ACHN (cell line): ENCODE results near the gene ATE1.

Experiments
- DNase-seq: peaks from one replicate; pipeline ENCODE4 v3.0.0-alpha.2; 2015
- in situ Hi-C: cut with HindIII; loops from 2 replicates; pipeline ENCODE4 v1.10.0; 2017; ENCODE audit warnings: low sequenced_read_pairs, low pct_ligation_motif_present, low pct_unique_long_range_greater_than_20kb

ATE1 gene

DNA sequence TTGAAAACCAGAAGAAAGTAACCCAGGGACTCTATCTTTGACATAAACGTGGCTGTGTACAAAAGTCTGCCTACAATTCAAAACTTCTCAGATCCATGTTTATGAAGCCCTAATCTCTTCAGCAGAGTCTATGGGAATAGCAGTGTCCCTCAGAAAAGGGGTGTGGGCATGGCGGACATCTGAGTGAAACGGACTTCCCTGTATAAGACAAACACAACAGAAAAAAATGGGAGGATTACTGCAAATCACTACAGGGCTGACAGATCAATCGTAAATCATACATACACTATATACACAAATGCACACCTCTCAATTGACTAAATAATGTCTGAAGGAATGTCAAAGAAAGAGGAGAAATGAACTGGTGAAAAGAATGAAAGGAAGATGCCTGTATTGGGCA lies 114.0 kb downstream of the ATE1 start:
- in situ Hi-C loops: no loop called here
- no peak for DNase-seq

DNA sequence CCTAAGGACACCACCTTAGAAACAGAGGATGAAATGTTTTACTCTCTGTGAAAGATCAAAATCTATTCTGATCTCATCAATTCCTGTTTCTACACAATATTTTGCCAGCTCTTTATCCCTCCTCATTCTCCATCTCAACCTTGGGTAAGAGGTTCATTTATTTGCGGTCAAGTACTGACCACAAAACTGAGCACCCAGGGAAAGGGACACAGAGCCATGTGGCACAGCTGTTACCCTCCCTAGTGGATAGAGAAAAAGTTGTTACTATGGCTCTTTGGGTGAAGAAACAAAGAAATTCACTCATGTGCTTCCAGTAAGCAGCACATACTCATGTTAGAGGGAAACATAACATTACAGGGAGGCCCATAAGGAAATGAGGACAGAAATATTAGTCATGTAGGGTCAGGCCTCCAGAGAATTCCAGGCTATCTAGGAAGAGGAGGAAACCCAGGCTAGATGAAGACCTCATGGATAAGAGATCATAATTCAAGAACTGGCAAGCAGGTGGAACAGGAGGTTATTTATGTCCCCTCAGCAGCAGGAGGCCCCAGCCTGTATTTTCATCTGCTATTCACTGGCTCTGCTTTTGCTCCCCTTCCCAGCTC lies 114.5 kb downstream of the ATE1 start:
- in situ Hi-C loops: no loop called here
- DNase-seq: no peak

DNA sequence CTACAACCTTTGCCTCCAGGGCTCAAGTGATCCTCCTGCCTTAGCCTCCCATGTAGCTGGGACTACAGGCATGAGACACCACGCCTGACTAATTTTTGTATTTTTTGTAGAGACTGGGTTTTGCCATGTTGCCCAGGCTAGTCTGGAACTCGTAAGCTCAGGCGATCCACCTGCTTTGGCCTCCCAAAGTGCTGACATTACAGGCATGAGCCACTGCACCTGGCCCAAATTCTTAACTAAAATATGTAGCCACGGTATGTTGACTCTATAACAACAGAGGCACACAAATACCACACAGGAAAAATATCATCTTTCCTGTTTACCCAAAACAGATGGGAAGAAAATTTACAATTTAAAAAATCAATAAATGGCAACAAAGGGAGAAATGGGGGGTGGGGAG lies 115.8 kb downstream of the ATE1 start:
- in situ Hi-C loops: no loop called here
- DNase-seq: no peak

DNA sequence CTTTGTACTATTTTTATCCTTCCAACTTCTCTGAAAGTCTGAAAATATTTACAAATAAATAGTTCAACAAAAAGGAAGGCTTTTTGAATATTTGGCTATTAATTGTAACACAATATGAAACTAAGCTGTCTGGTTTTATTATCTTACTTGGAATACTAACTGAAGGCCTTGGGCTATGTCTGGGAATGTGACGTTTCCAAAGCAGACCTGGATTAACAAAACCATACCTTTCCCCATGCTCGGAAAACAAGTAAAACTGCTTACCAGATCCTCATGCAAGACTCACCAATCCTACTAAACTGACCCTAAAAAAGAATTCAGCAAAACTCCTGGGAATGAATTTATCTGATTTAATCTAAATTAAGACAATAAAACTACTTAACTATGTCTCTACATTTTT lies 116.4 kb downstream of the ATE1 start:
- in situ Hi-C loops: no loop called here

DNA sequence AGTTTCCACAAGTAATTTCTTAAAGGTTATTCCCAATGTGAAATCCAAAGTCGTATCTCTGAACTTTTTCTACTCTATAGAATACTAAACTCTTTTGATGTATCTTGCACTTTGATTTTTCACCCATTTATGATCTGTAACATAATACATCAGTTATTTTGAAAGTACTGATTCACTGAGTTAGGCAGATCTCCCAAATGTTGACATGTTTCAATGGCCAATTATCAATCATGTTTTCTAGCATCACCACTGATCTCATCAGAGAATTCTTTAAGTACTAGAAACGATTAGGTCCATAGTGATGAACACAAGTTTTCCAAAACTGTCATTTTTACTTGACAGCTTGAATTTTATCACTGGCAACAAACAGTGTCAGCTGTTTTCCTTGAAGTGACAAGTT lies 119.0 kb downstream of the ATE1 start:
- in situ Hi-C loops: no loop called here
- no peak for DNase-seq

More for the DNA sequence above, 116.4 kb downstream of the ATE1 start:
- no peak for DNase-seq

DNA sequence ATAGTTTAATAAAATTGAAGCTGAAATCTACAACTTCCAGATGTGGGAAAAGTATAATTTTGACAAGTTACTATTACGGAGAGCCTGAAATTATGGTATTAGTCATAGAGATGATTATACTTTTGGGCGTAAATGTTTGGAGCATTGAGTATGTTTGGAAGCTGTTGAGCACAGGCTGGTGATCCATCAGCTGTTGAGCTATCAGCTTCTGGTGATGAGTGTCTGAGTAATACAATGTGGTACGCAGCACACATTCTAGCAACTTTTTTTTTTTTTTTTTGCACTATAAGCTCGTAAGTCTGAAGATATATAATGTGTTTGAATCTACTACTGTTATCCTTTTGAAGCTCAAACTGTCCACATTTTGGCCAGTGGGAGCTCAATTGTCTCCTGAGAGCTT lies 123.4 kb downstream of the ATE1 start:
- in situ Hi-C loops: no loop called here
- no peak for DNase-seq

DNA sequence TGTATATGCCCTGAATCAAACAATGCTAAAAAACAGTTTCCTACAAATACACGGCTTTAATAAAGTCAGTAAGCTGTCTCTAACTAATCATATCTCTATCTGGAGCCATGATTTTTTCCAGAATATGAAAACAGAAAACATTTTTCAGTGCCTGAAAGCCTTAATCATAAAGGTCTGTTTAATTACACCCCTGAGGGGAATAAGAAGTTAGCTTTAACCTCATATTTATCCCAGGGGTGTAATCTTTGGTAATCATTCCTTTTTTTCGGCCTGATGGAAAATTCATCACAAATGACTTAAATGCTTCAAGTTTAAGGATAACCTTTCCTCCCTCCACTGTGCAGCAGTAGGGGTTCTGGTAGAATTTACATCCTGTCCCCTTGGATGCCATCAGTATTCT lies 124.2 kb downstream of the ATE1 start:
- in situ Hi-C loops: no loop called here
- DNase-seq: no peak

DNA sequence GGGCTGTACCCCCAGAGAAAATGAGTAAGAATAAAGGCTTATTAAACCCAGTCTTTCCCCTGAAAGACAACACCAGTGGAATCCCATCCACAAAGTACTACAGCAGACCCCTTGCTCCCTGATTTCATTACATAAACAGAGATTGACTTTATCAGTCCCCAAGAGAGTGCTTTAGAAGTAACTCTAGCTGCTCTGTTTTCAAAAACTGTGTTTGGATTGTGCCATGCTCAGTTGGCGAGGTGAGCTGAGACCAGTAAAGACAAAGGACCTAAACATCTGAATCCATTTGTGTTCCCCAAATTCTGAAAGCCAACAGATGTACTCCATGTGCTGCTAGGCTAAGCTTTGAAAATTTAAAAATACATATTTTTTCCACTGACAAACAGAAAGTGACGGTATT lies 127.0 kb downstream of the ATE1 start:
- no peak for DNase-seq
- in situ Hi-C loops: no loop called here

DNA sequence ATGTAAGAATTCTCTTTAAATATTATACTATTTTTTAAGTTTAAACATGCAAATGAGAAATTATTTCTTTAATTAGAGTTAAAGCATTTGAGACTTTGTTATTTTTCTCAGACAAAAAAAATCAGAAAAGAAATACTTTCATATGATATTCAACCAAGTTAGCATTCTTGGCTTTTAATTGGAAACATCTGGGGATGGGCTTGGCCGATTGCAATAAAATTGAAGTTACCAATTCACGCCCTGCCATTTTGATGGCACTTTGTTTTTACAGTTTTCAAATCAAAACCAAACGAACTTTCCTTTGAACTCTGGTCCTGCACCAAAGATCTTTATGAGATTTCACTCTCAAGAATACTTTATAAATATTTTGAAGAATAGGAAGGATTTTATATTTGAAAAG lies 127.7 kb downstream of the ATE1 start:
- DNase-seq: no peak
- in situ Hi-C loops: no loop called here

DNA sequence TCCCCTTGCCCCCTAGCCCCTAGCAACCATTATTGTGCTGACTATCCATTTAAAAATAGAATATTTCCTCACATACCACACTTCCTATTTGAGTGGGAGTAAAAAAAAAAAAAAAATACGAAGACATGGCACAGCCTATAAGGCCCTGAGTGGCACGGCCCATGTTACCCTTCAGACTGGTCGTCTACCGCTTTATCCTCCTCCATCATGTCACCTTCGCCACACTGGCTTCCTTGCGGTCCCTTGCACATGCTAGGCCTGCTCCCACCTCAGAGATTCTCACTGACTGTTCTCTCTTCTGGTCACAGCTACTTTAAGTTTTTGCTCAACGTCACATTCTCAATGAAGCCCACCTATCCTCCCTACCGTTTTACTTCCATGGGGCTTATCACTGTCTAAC lies 130.3 kb downstream of the ATE1 start:
- DNase-seq: no peak
- in situ Hi-C loops: no loop called here

DNA sequence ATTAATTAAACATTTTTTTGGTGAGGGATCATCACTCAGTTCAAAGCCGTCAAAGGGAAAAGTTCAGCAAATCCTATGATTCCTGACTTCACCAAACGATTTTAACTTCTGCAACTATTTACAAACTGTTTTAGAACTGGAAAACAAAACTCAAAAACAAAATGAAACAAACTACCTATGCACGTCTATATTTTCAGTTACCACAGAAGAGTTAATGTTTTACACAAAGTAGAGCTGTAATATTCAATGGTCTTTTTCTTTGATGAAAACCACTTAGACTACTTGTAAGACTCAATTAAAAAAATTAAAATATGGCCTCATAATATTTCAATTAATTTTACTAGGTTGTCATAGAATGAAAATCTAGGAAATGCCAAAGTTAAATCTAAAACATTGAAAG lies 131.5 kb downstream of the ATE1 start:
- in situ Hi-C loops: no loop called here
- no peak for DNase-seq

DNA sequence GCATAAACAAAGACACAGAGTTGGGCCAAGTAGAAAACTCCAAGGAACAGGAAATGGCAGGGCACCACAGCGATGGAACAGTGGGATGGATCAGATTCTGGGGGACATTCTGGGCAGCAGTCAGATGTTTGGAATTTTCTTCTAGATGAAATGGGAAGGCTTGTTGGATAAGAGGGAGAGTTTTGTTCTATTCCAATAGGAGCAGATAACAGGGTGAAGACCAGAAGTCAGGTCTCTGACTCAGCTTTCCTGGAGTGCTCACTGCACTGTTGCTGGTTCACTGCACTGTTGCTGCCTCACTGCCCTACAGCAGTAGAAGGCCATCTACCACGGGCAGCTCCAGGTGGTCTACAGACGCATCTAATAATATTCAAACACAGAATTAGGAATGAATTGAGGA lies 135.6 kb downstream of the ATE1 start:
- in situ Hi-C loops: no loop called here
- peak; percentile 7 for DNase-seq

DNA sequence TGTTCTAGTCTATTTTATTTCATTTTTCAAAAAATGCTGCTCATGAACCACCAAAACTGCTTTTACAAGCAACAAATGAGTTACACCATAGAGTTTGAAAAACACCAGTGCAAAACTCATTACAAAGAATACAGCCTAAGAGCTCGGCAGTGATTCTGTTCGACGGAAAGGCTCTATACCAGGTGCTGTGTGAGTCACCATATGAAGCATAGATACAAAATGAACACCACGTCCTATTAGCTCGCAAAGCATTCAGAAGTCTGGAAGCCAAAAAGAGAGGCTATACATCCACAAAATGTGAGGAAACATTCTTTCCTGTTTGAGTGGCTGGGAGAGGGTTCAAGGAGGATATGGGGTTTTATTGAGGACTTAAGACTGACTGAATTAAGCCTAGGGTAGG lies 136.1 kb downstream of the ATE1 start:
- DNase-seq: no peak
- in situ Hi-C loops: no loop called here

DNA sequence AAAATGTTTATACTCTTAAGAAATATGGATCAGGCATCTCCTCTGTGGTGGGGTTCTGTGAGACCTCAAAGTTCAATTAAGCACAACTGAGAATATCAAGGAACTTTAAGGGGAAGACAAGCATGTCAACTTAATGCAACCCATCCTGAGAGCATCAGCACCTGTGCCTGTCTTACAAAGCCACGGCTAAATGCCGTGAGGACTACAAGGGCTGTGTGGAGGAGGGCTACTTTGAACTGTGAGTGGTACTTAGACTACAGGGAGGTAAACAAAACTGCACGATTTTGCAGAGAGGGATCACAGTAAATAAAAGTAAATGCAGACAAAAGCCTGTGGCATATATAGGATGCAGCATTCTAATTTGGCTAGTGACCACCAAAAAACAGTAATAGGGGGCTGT lies 139.1 kb downstream of the ATE1 start:
- DNase-seq: no peak

DNA sequence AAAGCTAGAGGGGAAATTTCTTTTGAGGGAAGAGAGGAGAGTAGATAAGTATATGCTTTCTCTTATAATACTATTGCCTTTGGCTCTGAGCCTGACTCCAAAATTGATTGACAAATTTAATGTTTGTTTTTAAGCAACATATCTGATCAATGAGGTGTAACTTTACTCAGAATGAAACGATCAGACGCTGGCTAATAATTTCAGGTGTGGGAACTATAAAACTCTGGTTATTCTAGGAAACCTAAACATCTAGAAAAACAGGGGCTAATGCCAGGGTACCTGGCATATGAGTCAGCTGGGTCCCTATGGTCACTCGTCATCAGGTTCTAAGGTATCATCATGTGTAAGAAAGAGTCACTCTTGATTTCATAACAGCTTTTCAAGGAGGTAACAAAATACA lies 139.7 kb downstream of the ATE1 start:
- in situ Hi-C loops: no loop called here
- no peak for DNase-seq

More for the DNA sequence above, 139.1 kb downstream of the ATE1 start:
- in situ Hi-C loops: no loop called here

DNA sequence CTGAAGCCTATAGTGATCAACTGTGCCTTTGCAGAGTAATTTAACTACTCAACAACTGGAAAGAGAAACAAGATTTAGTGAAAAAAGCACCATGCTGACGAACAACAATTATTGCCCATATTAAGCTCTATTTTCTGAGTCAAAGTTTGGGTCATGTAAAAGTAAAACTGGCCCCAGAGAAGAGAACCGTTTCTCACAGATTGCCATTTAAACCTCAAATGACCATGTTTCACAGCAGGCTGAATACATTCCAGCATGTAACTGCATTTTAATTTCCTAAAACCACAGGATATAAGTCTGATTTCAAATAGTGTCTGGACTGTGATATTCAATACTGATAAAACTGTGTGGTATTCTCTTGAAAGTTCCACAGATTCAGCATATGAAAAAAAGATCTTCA lies 140.7 kb downstream of the ATE1 start:
- in situ Hi-C loops: no loop called here
- no peak for DNase-seq

DNA sequence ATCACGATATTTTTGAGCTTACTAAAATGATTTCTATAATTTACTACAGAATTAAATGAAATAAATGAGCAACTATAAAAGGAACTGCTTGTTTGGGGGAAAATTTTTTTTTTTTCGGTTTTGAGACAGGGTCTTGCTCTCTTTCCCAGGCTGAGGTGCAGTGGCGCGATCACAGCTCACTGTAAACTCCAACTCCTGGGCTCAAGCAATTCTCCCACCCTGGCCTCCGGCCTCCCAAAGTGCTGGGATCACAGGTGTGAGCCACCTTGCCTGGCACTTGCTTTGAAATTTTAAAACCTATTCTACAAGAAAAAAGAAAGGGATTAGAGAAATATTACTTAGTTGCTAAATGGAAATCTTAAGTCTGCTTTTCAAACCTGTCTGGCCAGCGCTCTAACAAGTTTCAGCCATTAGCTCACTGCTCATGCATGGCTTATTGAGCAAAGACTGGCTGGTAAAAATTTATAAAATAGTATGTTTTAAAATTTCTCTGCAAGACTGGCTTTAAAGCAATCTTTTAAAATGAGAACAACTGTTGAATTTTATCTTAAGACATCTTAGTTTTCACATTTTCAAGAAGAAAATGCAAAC lies 144.0 kb downstream of the ATE1 start:
- in situ Hi-C loops: no loop called here
- no peak for DNase-seq

DNA sequence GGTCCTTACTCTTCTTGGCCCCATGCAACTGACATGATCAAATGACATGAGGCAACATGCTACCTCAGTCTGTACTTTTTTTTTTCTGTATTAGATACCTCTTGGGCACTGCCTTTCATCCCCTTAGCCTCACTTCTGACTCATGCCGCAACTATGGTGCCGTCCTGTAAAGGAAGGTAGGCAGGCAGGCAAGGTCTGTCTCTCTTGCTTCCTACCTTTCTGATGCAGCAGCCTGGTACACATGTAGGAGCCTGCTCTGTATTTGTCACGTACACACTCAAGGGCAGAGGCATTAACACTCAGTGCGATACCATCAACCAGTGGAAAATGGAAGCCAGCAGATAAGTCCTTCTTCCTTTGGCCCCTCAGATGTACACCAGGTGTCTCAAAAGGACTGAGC lies 146.7 kb downstream of the ATE1 start:
- DNase-seq: no peak
- in situ Hi-C loops: no loop called here

DNA sequence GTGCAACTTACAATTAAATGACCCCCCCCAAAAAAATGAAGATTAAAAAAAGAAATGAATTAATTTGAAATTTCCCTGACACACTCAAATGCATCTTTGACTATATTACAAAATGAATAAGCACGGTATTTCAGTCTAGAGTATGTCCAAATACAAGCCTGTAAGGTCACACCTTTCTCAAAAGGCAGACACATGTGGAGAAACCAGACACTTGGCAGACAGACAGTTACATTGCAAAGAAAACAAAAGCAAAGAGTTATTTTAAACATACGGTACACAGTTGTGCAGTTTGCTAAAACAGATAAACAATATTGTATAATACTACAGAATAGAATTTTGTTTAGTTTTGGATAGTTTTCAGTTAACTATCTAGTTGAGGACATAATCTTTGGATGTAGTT lies 153.0 kb downstream of the ATE1 start:
- no peak for DNase-seq
- in situ Hi-C loops: no loop called here

DNA sequence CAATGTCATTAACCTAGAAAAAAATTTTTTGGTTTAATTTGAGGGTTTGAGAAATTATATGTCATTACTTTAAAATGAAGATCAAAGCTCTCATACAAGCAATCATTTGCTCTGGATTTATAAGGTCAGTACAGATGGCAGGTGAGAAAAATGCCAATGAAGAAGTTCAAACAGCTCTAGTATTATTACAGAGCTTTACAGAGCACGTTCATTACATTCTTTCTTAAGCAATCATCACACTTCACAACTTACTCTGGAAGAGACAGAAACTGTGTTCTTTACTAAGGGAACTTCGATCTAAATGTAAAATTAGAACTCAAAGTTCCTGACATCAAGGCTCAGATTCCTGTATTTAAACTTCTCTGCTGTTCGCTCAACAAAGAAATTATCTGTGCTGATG lies 153.4 kb downstream of the ATE1 start:
- in situ Hi-C loops: no loop called here
- DNase-seq: no peak

DNA sequence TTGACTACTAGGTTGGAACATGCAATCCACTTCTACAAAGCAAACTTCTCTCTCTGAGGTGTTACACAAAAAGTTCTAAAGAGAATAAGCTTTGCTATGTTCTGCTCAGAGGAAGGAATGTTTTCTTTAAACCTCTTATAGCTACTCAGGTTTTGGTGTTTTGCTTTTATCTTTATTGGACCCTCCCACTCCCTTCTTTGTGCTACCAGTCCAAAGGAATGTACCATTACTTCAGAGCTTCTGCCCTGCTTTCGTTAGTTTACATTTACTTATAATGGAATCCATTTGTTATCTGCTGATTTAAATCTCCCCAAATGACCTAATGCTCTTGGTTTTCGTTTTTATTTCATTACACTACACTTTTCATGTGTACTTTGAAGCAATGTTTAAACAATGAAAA lies 154.9 kb downstream of the ATE1 start:
- in situ Hi-C loops: no loop called here
- DNase-seq: no peak
